Right cardiac atrium (tissue), 5 donors: ENCODE results near the gene ATP6AP1. TPM values are rescaled to one million over a fixed set of nuclear protein-coding genes. Genes with fewer than 3 reads are reported as not detected.

Experiments used
- ATAC-seq, 2 donors: fragments of 200-7000 bp; cut with Tn5 transposase; one replicate each; pipeline versions ENCODE4 v1.8.0 to v1.9.1; 2020; ENCODE audit warnings: moderate library complexity in 2 of 2, mild to moderate bottlenecking in 1 of 2
- DNase-seq, 3 donors: peaks; one replicate each; pipeline ENCODE4 v3.0.0-alpha.2; 2020
- H3K27ac ChIP-seq: one replicate; pipeline ENCODE4 v1.5.1; 2013; ENCODE audit warnings: mild to moderate bottlenecking, low read length, control low read depth, moderate library complexity
- H3K27me3 ChIP-seq: one replicate; pipeline ENCODE4 v1.6.1; 2013; ENCODE audit not compliant: control insufficient read depth, insufficient read depth
- H3K4me1 ChIP-seq: one replicate; pipeline ENCODE4 v1.6.1; 2013; ENCODE audit warnings: low read length; ENCODE audit not compliant: control insufficient read depth, insufficient read depth
- H3K4me3 ChIP-seq: one replicate; pipeline ENCODE4 v1.5.1; 2013; ENCODE audit warnings: low read length, control low read depth
- H3K9me3 ChIP-seq: one replicate; pipeline ENCODE4 v1.6.1; 2013; ENCODE audit warnings: low read length; ENCODE audit not compliant: control insufficient read depth
- WGBS: extraction: QIAGEN DNeasy Blood & Tissue Kit; methylation state at CpG from one replicate; pipeline ENCODE4 v1.1.7; 2013; 5-methylcytosine and 5-hydroxymethylcytosine counted together
- intact Hi-C, 4 donors: fragments of 100-400 bp; cut with DNase I; formaldehyde crosslinking; loops; one replicate each; pipeline versions ENCODE4 v1.11.0 to v1.14.0; 2022 to 2023
- polyA plus RNA-seq: library from polyadenylated mRNA; stranded (reverse); fragments of 200-250 nt; gene quantifications from one replicate; pipeline ENCODE4 v1.2.3, GENCODE V29; 2013
- total RNA-seq, 4 donors: library from RNA; stranded (reverse); fragmentation: NEBNext Ultra II Directional; extraction: Animal tissue kit (Norgen Biotek cat#: 25700); gene quantifications; one replicate each; pipeline ENCODE4 v1.2.1, GENCODE V29; 2021
- donor health status: healthy with polysubstance abuse.
- donor health status: DM: no; HTN: yes; CAD: no.
- donor health status: DM: no; HTN: no; CAD: no.
- donor health status: DM: no; HTN: yes; CAD: no; lungs with severe emphysema.
- donor health status: DM: yes; HTN: yes; CAD: no.

ATP6AP1 gene
- total and polyA plus RNA-seq, 5 donors = 63.1 to 83.8 (median 74.0) TPM

- WGBS = 96% methylated on average over 21 of the region's 21 CpGs
- no peak overlapping the region for H3K27ac ChIP-seq
- no peaks in the 10 kb centered on the region for H3K9me3 ChIP-seq
- intact Hi-C loops = no loop called here
- H3K4me3 ChIP-seq = no peak overlapping the region
- no peaks in the 10 kb centered on the region for H3K27me3 ChIP-seq
- ATAC-seq (no peak), DNase-seq (peak in 2 of 3 donors; percentile 3 to 52)
- H3K4me1 ChIP-seq = no peaks in the 10 kb centered on the region
Observed at GRCh38 chrX:154467556-154467955, 39.1 kb downstream of the ATP6AP1 start.

- Histone ChIP-seq H3K27ac (no peak overlapping the region), H3K27me3 (no peaks in the 10 kb centered on the region), H3K4me3 (no peak overlapping the region), H3K4me1 (no peaks in the 10 kb centered on the region), H3K9me3 (no peaks in the 10 kb centered on the region)
- WGBS = 96% methylated on average over 23 of the region's 23 CpGs
- intact Hi-C loops = no loop called here
- ATAC-seq = no peak
- peak in 1 of 3 donors; percentile 37 for DNase-seq
Observed at GRCh38 chrX:154468217-154468616, 39.7 kb downstream of the ATP6AP1 start.

GRCh38 chrX:154469114-154469513 lies 40.6 kb downstream of the ATP6AP1 start:
- H3K4me3 ChIP-seq = no peak overlapping the region
- ATAC-seq (no peak), DNase-seq (peak in 1 of 3 donors; percentile 51)
- WGBS = 84% methylated on average over 9 of the region's 9 CpGs
- intact Hi-C loops = no loop called here
- no peak overlapping the region for H3K27ac ChIP-seq
- H3K27me3 ChIP-seq = no peaks in the 10 kb centered on the region
- H3K9me3 ChIP-seq = no peaks in the 10 kb centered on the region
- H3K4me1 ChIP-seq = no peaks in the 10 kb centered on the region

- no peak overlapping the region for H3K4me3 ChIP-seq
- no peaks in the 10 kb centered on the region for H3K9me3 ChIP-seq
- intact Hi-C loops = no loop called here
- no peaks in the 10 kb centered on the region for H3K4me1 ChIP-seq
- ATAC-seq = no peak
- H3K27me3 ChIP-seq = no peaks in the 10 kb centered on the region
- 92% methylated on average over 18 of the region's 18 CpGs for WGBS
- peak in 1 of 3 donors; percentile 50 for DNase-seq
- no peak overlapping the region for H3K27ac ChIP-seq
Observed at GRCh38 chrX:154469880-154470279, 41.4 kb downstream of the ATP6AP1 start.

- Histone ChIP-seq H3K9me3 (no peaks in the 10 kb centered on the region), H3K4me1 (no peaks in the 10 kb centered on the region), H3K27me3 (no peaks in the 10 kb centered on the region), H3K27ac (no peak overlapping the region), H3K4me3 (no peak overlapping the region)
- ATAC-seq (no peak), DNase-seq (peak in 1 of 3 donors; percentile 20)
- intact Hi-C loops = no loop called here
- 87% methylated on average over 14 of the region's 14 CpGs for WGBS
Observed at GRCh38 chrX:154470434-154470833, 42.0 kb downstream of the ATP6AP1 start.

- ATAC-seq (no peak), DNase-seq (no peak)
- intact Hi-C loops = no loop called here
- H3K4me1 ChIP-seq = no peaks in the 10 kb centered on the region
- H3K27ac ChIP-seq = no peak overlapping the region
- 91% methylated on average over 22 of the region's 23 CpGs for WGBS
- H3K27me3 ChIP-seq = no peaks in the 10 kb centered on the region
- H3K4me3 ChIP-seq = no peak overlapping the region
- H3K9me3 ChIP-seq = no peaks in the 10 kb centered on the region
Observed at GRCh38 chrX:154470914-154471568, 42.6 kb downstream of the ATP6AP1 start.

GRCh38 chrX:154471839-154472684 lies 43.6 kb downstream of the ATP6AP1 start:
- peak in 1 of 3 donors; percentile 49 for DNase-seq
- no peak overlapping the region for H3K4me3 ChIP-seq
- H3K27ac ChIP-seq = no peak overlapping the region
- no peak for ATAC-seq
- no peaks in the 10 kb centered on the region for H3K27me3 ChIP-seq
- no peaks in the 10 kb centered on the region for H3K4me1 ChIP-seq
- intact Hi-C loops = no loop called here
- no peaks in the 10 kb centered on the region for H3K9me3 ChIP-seq
- WGBS = 85% methylated on average over 23 of the region's 23 CpGs

GRCh38 chrX:154472685-154473632 lies 44.5 kb downstream of the ATP6AP1 start:
- H3K27ac ChIP-seq = no peak overlapping the region
- H3K9me3 ChIP-seq = no peaks in the 10 kb centered on the region
- no peaks in the 10 kb centered on the region for H3K4me1 ChIP-seq
- intact Hi-C loops = no loop called here
- no peaks in the 10 kb centered on the region for H3K27me3 ChIP-seq
- 77% methylated on average over 28 of the region's 28 CpGs for WGBS
- DNase-seq (peak in 2 of 3 donors; percentile 11 to 42), ATAC-seq (no peak)
- H3K4me3 ChIP-seq = no peak overlapping the region

GRCh38 chrX:154473683-154474082 lies 45.2 kb downstream of the ATP6AP1 start:
- WGBS = 69% methylated on average over 7 of the region's 7 CpGs
- intact Hi-C loops = no loop called here
- no peak for ATAC-seq
- H3K9me3 ChIP-seq = no peaks in the 10 kb centered on the region
- no peaks in the 10 kb centered on the region for H3K27me3 ChIP-seq
- DNase-seq = no peak
- H3K4me3 ChIP-seq = no peak overlapping the region
- H3K27ac ChIP-seq = no peak overlapping the region
- no peaks in the 10 kb centered on the region for H3K4me1 ChIP-seq

GRCh38 chrX:154476821-154477220 lies 48.3 kb downstream of the ATP6AP1 start:
- H3K9me3 ChIP-seq = no peaks in the 10 kb centered on the region
- no peak overlapping the region for H3K4me3 ChIP-seq
- WGBS = 83% methylated on average over 8 of the region's 8 CpGs
- peaks cover 2% of the 10 kb centered on the region for H3K4me1 ChIP-seq
- intact Hi-C loops = no loop called here
- ATAC-seq (no peak), DNase-seq (no peak)
- no peak overlapping the region for H3K27ac ChIP-seq
- no peaks in the 10 kb centered on the region for H3K27me3 ChIP-seq
